OCI-M2 (cell line): ENCODE results near the gene DTX1.
"Not testable (repeated sequence)": the region's sequence is repeated elsewhere in the genome, so short reads cannot be mapped to it uniquely, and the experiment has no call there.

ENCODE experiments used
- DNase-seq: peaks from one replicate; lab custom pipeline; 2025; ENCODE audit not compliant: unreplicated experiment; lab: John Stamatoyannopoulos, UW

The DTX1 gene

GRCh38 chr12:113135178-113136127, 78.9 kb downstream of the DTX1 start, which contains the start of gene RASAL1:
RASAL1 (minus strand) TSS chr12:113135761; CDS start chr12:113135462, 299 bp downstream.
- DNase-seq, result no peak

GRCh38 chr12:113136128-113136989, 79.8 kb downstream of the DTX1 start:
- DNase-seq, result no peak

GRCh38 chr12:113136990-113137511, 80.5 kb downstream of the DTX1 start:
- no peak for DNase-seq

DNA sequence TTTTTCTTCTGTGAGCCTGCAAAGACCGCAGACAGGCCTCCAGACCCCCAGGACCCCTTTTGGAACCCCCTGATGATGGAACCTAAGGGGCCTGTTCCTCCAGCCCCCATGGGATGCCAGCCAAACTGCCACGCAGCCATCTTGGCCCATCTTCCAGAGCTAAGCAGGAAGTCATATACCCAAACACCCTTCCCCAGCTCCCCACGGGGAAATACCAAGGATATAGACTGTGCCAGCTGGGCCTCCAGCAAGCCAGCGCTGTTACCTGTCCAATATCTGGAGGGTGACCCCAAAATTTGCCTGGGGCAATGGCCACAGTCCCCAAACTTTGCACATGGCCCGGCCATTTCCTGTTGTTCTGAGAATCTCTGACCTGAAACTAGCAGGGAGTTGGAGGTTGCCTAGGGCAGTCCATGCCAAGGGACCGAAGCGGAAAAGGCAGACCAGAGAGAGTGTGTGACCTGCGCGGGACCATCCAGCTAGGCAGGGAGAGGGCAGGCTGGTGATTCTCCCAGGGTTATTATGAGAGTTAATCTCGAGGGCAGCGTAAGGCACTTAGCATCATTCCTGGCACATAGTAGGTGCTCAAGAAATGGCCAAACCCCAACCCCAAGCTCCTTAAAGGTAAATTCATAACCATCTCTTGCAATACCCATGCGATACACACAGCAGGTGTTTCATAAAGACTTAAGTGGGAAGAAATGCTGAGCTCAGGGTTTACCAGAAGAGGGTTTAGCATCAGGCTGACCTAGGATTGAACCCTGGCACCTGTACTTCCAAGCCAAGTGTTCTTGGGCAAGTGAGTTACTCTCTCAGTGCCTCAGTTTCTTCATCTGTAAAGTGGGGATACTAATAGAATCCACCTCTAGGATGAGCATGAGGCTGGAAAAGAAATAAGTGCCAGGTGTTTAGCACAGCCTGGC, 81.6 kb downstream of the DTX1 start:
- DNase-seq, result no peak

DNA sequence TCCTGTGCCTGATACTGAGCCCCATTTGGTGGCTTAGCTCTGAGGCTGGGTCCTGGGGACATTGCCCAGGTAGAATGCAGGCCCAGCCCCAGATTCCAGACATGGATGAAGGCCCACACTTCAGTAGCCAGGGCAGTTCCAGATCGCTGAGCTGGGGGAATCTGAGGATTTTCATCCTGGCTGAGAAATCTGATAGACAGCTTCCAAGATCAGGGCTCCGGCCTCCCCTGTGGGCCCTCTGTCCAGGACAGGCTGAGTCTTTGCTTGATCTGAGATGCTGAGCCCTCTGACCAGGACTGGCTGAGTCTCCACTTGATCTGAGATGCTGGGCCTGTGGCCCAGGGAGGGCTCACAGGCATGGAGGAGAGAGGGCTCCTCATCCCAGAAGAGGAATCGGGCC, 82.3 kb downstream of the DTX1 start:
- DNase-seq, result no peak

DNA sequence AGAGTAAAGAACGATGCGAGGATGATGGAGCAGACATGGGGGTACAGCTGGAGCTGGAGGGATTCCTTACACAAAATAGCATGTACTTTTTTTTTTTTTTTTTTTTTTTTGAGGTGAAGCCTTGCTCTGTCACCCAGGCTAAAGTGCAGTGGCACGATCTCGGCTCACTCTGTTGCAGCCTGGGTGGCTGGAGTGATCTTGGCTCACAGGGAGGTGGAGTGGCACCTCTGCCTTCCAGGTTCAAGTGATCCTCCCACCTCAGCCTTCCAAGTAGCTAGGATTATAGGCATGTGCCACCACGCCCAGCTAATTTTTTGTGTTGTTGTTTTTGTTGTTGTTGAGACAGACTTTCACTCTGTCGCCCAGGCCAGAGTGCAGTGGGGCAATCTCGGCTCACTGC, 84.2 kb downstream of the DTX1 start:
- no peak for DNase-seq

DNA sequence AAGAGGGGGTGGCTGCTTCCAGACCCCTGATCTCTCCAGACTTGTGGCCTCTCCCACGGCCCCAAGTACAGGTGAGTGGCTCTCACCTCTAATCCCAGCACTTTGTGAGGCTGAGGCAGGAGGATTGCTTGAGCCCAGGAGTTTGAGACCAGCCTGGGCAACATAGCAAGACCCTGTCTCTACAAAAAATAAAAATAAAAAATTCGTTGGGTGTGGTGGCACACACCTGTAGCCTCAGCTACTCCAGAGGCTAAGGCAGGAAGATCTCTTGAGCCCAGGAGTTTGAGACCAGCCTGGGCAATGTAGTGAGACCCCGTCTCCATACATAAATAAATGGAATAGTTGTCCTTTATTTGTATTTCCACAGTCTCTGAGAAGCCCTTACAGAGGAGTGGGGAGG, 85.2 kb downstream of the DTX1 start:
- DNase-seq, result not testable (repeated sequence)

- DNase-seq, result no peak
Observed at GRCh38 chr12:113142173-113142885, 85.8 kb downstream of the DTX1 start.

DNA sequence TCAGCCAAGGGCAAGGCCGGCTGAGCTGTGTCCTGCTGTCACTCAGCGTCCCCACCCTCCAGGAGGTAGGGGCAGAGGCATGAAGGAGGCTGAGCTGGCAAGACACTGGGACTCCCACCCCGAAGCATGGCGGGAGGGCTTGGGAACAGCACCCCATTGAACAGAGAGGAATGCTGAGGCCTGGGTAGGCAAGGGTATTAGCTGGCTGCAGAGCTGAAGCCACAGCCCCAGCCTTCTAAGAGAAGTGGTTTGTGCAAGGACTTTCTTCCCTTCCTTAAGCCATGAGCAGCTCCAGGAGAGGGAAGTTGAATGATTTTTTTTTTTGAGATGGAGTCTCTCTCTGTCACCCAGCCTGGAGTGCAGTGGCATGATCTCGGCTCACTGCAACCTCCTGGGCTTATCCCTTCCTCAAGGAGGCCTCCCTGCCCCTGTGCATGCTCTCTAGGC, 86.4 kb downstream of the DTX1 start:
- no peak for DNase-seq

GRCh38 chr12:113143959-113144358, 87.4 kb downstream of the DTX1 start:
- no peak for DNase-seq

- DNase-seq, result no peak
Observed at GRCh38 chr12:113144806-113145205, 88.3 kb downstream of the DTX1 start.

GRCh38 chr12:113145720-113146551, 89.4 kb downstream of the DTX1 start:
- no peak for DNase-seq

- DNase-seq, result no peak
Observed at GRCh38 chr12:113146999-113147398, 90.5 kb downstream of the DTX1 start.
